Esophagus squamous epithelium (tissue), 4 donors: ENCODE results near the gene MYO7B.

Source experiments
- CTCF ChIP-seq, 6 experiments: fragments of 450-650 bp in 4 of 6; fragments of 200-600 bp in 2 of 6; sonication (generic) in 2 of 6; IDR thresholded peaks; one replicate each; pipeline ENCODE4 v1.5.1; 2016 to 2019; ENCODE audit warnings: antibody characterized with exemption in 6 of 6, mild to moderate bottlenecking in 4 of 6, moderate library complexity in 4 of 6
- POLR2A ChIP-seq, 4 donors: fragments of 450-650 bp; IDR thresholded peaks; one replicate each; pipeline ENCODE4 v1.6.1; 2017; ENCODE audit warnings: antibody characterized with exemption in 4 of 4, mild to moderate bottlenecking in 4 of 4, moderate library complexity in 3 of 4

- TF ChIP-seq POLR2A (IDR thresholded peaks at IDR 0.05) (no peak), CTCF (IDR thresholded peaks at IDR 0.05) (no peak)
Observed at GRCh38 chr2:127578411-127578810, 42.9 kb downstream of the MYO7B start.
